Cardiac fibroblast (primary cell): ENCODE measurements around the gene NUP62.

Experiments
- DNase-seq, 2 donors: peaks; one replicate each; pipeline versions ENCODE4 v3.0.0 to v3.0.0-alpha.2; 2010; ENCODE audit warnings: low read depth in 2 of 2
- H3K4me3 ChIP-seq, 2 donors: replicated peaks in 1 of 2; 1 replicate in 1 of 2; 2 replicates in 1 of 2; pipeline ENCODE4 v1.5.1; 2011; ENCODE audit warnings: low read depth in 2 of 2, low read length in 2 of 2, mild to moderate bottlenecking in 2 of 2, moderate library complexity in 1 of 2
- CTCF ChIP-seq: IDR thresholded peaks from one replicate; pipeline ENCODE4 v1.5.1; 2011; ENCODE audit warnings: low read depth, mild to moderate bottlenecking, low read length, inconsistent platforms

The NUP62 gene

GRCh38 chr19:49863935-49864320, 65.4 kb downstream of the NUP62 start:
- no peak overlapping the region for H3K4me3 ChIP-seq
- TF ChIP-seq CTCF: no peak
- no peak for DNase-seq

- no peak overlapping the region for H3K4me3 ChIP-seq
- TF ChIP-seq CTCF: no peak
- DNase-seq: no peak
Observed at GRCh38 chr19:49863254-49863934, 65.9 kb downstream of the NUP62 start.

- no peak for DNase-seq
- TF ChIP-seq CTCF: peak; percentile 21
Observed at GRCh38 chr19:49862391-49863253, 66.7 kb downstream of the NUP62 start.

GRCh38 chr19:49861541-49862378, 67.5 kb downstream of the NUP62 start:
- DNase-seq: no peak
- H3K4me3 ChIP-seq: no peak overlapping the region
- TF ChIP-seq CTCF: no peak

More at GRCh38 chr19:49862391-49863253, 66.7 kb downstream of the NUP62 start:
- H3K4me3 ChIP-seq: no peak overlapping the region

GRCh38 chr19:49861107-49861506, 68.2 kb downstream of the NUP62 start:
- no peak overlapping the region for H3K4me3 ChIP-seq
- DNase-seq: peak in 1 of 2 donors; percentile 37
- TF ChIP-seq CTCF: no peak

GRCh38 chr19:49860336-49861102, 68.8 kb downstream of the NUP62 start:
- no peak overlapping the region for H3K4me3 ChIP-seq
- DNase-seq: no peak
- TF ChIP-seq CTCF: no peak
